Activated naive CD4-positive, alpha-beta T cell (primary cell): Measurements from ENCODE around the gene ULBP2.
"Not testable (repeated sequence)": the region's sequence is repeated elsewhere in the genome, so short reads cannot be mapped to it uniquely, and the experiment has no call there.

Experiments
- DNase-seq, 4 experiments: peaks; one replicate each; lab custom pipeline; 2025; lab: John Stamatoyannopoulos, UW

Gene ULBP2

DNA sequence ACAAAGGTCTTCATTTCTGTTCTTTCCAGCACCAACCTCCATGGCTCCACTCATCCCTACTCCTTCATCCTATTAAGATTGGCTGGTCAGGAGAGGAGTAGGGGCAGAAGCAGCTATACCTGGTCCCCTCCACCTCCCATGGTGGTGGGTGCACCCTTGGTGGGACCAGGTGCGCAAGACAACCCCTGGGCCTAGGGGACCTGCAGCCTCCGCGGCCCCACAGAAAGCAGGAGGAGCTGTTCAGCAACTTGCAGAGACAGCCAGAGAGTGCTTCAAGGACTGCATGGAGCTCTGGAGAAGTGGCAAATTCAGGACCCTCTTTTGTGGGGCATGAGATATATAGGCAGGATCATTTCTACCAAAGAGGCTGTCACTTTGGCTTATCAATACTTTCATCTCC lies 9.8 kb downstream of the ULBP2 start:
- no peak for DNase-seq

- not testable (repeated sequence) for DNase-seq
Observed at GRCh38 chr6:149953390-149953789, 11.6 kb downstream of the ULBP2 start.

- not testable (repeated sequence) for DNase-seq
Observed at GRCh38 chr6:149953934-149954327, 12.1 kb downstream of the ULBP2 start.

GRCh38 chr6:149954328-149954983 lies 12.6 kb downstream of the ULBP2 start:
- DNase-seq, result not testable (repeated sequence)

GRCh38 chr6:149954984-149955653 lies 13.3 kb downstream of the ULBP2 start:
- not testable (repeated sequence) for DNase-seq

DNA sequence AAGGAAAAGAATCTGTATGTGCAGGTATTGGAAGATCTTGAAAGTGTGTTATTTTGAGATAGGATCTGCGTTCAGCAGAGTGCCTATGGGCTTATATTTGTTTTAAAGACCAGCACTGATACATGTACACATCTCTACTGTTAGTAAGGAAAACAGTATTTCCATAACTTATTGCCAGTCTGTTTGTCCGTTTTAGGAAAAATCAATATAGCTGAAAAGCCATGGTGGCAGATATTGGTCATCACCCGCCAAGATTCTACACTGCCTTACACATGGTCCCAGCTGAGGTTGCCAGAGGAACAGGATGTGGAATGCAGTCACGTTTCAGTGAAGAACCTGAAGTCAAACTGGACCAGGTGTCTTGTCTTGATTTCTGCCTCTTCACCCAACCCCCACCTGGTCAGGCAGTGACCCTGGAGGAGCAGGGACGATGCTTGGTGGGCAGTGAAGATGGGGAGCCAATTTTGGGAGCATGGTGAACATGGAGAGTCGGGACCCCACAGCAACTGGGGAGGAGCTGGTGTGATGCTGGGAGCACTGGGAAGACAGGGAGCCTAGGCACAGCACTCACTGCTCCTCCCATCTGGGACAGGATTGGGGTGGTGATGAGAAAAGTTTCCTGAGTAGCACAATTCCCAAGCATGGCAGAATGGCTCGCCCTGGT lies 14.0 kb downstream of the ULBP2 start:
- not testable (repeated sequence) for DNase-seq

GRCh38 chr6:149958124-149958523 lies 16.3 kb downstream of the ULBP2 start:
- not testable (repeated sequence) for DNase-seq

GRCh38 chr6:149959806-149960205 lies 18.0 kb downstream of the ULBP2 start:
- not testable (repeated sequence) for DNase-seq

DNA sequence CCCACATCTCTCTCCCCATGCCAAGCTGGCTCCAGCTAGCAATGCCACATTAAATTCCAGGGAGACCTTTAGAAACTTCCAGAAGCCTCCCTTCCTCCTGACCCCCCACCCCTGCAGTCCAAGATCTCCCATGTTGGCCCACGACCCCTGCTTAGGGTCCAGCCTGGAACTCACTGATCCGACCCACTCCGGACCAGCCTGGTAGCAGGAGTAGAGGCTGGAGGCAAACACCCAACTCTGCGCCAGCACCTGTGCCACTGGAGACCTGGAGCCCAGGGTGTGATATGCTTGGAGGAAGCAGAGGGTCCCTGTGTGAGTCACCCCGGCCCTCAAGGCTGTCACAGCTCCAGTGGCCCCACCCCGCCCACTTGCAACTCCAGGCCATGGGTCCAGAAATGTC lies 18.7 kb downstream of the ULBP2 start:
- no peak for DNase-seq

DNA sequence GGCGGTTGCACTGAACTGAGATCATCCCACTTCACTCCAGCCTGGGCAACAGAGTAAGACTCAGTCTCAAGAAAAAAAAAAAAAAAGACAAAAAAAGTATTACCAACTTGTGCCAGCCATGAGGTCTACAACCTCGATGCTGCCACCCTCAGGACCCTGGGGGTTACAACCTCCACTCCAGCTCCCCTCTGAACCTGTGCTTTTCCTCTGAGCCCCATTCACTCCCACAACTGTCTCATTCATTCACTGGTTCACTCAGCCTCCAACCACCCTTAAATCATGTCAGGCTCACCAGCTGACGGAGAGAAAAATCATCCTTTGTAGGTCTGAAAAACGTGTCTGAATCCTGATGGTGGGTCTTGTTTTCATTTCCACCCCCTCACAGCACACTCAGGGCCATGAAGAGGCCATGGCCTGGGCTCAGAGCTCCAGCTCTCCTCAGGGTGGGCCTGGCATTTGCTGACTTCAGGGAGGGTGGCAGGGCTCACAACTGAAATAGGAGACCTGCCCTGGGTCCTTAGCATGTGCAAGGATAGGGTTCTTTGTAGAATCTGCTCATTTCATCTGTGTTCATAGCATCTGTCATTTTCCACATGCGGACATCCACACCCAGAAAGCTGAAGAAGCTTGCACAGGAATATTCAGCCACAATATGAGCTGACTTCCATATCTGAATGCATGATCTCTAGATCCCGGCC lies 20.1 kb downstream of the ULBP2 start:
- peak in 1 of 4 experiments; percentile 12 for DNase-seq

- DNase-seq, result no peak
Observed at GRCh38 chr6:149962461-149963211, 20.8 kb downstream of the ULBP2 start.

DNA sequence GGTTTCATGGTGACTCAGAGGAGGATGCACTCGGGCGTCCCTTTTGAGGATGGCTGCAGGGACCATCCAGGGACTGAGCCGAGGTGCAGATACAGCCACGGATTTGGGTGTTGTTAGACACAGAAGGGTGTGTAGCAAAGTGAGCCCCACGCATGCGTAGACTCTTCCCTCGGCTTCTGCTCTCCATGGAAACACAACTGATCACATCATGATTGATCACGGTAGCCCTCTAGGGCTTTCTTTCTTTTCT lies 21.3 kb downstream of the ULBP2 start:
- DNase-seq, result no peak

DNA sequence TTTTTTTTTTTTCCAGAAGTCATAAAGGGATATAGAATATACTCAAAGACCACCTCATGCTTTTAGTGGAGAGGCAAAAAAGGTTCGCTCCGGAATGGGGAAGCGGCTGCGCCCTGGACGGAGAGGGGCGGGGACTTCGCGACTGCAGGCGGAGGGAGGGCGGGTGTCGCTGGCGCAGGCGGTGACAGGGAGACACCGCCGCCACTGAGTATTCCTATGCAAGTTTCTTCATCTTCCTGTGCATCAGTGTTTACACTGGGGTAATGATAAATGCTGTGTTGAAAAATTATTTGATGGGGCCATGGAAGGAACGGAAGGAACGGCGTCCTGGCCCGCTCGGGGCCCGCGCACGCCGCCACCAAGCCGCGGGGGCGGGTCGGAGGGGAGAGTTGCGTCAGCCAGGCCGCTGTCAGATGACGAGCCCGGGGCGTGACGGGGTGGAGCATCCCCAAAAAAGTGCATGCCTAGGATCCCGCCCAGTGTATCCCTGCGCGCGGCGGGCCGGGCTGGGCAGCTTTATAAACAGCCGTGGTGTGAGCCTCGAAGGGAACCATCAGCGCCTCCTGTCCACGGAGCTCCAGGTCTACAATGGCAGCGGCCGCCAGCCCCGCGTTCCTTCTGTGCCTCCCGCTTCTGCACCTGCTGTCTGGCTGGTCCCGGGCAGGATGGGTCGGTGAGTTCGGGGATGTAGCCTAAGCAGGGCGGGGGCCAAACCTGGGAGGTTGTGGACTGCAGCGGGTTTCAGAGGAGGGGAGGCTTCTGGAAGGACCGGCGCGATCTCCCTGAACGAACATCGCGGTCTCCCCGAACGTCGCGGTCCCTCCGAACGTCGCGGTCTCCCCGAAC lies 21.9 kb downstream of the ULBP2 start, which contains the start of gene ULBP1:
ULBP1 (plus strand) TSS at position 482 of the 846 bp plus-strand sequence; CDS start at position 589, 107 bp downstream.
- peak; percentile 28 to 46 (median 38) for DNase-seq

DNA sequence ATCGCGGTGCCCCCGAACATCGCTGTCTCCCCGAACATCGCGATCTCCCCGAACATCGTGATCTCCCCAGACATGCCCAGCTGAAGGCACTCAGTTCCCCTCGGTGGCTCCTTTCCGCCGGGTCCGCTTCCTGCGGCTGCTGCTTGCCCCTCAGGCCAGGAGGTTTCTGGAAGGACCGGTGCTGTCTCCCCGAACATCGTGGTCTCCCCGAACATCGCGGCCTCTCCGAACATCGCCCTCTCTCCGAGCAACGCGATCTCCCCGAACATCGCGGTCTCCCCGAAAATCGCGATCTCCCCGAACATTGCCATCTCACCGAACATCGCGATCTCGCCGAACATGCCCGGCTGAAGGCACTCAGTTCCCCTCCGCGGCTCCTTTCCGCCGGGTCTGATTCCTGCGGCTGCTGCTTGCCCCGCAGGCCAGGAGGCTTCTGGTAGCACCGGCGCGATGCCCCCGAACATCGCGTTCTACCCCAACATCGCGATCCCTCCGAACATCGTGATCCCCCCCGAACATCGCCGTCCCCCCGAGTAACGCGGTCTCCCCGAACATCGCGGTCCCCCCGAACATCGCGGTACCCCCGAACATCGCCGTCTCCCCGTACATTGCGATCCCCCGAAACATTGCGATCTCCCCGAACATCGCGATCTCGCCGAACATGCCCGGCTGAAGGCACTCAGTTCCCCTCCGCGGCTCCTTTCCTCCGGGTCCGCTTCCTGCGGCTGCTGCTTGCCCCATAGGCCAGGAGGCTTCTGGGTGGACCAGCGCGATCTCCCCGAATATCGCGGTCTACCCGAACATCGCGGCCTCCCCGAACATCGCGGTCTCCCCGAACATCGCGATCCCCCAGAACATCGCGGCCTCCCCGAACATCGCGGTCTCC lies 22.7 kb downstream of the ULBP2 start:
- no peak for DNase-seq

DNA sequence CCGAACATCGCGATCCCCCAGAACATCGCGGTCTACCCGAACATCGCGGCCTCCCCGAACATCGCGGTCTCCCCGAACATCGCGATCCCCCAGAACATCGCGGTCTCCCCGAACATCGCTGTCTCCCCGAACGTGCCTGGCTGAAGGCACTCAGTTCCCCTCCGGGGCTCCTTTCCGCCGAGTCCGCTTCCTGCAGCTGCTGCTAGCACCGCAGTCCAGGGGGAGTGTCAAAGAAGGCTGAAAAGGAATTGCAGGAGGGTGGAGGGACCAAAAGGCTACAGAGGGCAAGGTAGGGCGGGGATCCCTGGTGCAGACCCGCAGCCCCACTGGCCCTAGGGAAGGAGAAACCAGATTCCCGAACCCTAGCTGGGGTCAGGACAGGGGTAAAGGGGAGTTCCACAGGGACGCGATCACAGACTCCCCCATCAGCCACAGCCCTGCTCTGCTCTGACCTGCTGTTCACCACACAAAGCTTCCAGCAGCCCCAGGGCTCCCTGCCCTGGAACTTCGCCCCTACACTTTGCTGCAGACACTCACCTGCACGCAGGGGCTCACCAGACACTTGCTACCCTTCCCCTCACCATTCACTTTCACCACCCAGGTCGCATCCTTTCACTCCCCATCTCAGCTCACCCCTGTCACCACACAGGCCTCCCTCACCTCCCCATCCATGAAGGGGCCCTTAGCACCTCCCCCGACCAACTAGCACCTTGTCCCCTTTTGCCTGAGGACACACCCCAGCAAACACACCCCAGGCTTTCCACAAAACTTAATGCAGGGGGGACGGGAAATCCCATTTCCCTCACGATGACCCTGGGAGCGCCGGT lies 23.6 kb downstream of the ULBP2 start:
- peak in 1 of 4 experiments; percentile 13 for DNase-seq

GRCh38 chr6:149966319-149966718 lies 24.5 kb downstream of the ULBP2 start:
- DNase-seq, result not testable (repeated sequence)

GRCh38 chr6:149967591-149967990 lies 25.8 kb downstream of the ULBP2 start:
- DNase-seq, result no peak

DNA sequence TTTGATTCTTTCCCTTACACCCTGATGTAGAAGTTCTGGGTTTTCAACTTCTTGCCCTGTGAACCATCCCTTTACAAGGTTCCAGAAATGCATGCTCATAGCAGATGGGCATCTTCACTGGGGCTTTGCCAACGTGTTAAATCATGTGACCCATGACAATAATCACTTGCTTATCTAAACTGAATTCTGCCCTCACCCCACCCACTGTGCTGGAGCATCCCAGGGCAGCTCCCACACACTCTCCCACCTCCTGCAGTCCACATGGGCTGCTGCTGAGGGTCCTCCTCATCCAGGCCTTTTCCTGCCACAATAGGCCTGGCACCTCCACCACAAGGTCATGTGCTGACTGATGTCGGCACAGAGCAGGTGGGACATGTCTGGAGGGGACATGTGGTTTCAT lies 26.2 kb downstream of the ULBP2 start:
- DNase-seq, result not testable (repeated sequence)

- DNase-seq, result not testable (repeated sequence)
Observed at GRCh38 chr6:149968909-149969308, 27.1 kb downstream of the ULBP2 start.
